ENCODE measurements around the gene MMS19. TPM values are rescaled to one million over a fixed set of nuclear protein-coding genes. Genes with fewer than 3 reads are reported as not detected.
A peak's percentile ranks its signal among the peaks of the same experiment; 100 is the strongest.

MMS19 gene
- total RNA-seq, 4 donors from 2014 or later, result 80.4 to 90.2 (median 88.4) TPM

GRCh38 chr10:97543025-97543546, 44.9 kb upstream of the MMS19 start:
- WGBS, 2 donors, result 25 to 34% methylated on average over 10 of the region's 10 CpGs

DNA sequence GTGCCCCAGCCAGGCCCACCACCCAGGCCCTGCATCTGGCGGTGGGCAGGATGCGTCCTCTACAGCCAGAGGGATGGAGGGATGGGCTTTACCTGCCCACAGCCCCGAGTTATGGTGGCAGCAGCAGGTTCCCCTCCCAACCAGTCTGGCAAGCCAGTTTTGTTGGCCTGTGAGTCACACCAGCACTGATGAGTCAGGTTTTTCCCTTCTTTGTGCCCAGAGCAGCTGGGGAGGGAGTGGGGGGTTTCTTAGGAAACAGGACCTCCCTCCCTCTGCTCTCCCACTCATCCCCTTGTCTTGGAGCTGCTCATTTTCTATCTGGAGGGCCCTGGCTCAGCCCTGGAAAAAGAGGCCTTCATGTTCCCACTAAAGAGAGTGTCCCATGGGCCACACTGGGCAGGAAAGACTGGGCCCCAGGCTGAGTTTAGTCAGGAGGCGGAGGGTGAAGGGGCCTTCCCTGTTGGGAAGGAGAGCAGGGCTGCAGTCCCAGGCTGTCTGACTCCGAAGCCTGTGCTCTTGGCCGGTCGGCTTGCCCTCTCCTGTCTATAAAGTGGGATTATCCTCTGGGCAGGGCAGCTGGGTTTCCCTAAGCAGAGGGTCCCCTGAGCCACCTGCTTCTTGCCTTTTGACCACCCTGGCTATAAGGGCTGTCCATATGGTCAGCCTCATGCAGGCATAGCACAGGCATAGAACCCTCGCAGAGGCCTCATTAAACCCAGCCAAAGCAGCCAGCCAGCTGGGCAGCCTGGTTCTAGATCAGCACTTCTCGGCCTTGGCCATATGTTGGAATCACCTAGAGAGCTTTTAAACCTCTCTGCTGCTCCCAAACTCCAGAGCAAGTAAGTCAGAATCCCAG, 44.2 kb upstream of the MMS19 start:
- H3K4me3 ChIP-seq, result no peak overlapping the region
- H3K27ac ChIP-seq, result peak overlapping the region; percentile 32 to 94 (median 62)
- H3K36me3 ChIP-seq, result no peaks in the 10 kb centered on the region
- no peaks in the 10 kb centered on the region for H3K27me3 ChIP-seq
- peak in 1 of 2 donors; percentile 71 for TF ChIP-seq EP300 (IDR thresholded peaks at IDR 0.05)
- TF ChIP-seq POLR2A (IDR thresholded peaks at IDR 0.05), result no peak
- DNase-seq (ENCODE audit: low spot score in 2 of 2), result peak; percentile 25 to 69
- no peaks in the 10 kb centered on the region for H3K9me3 ChIP-seq
- 58 to 64% methylated on average over 5 to 8 of the region's 9 CpGs for WGBS, 2 donors
- H3K4me1 ChIP-seq, result peaks cover 3 to 67% (median 33%) of the 10 kb centered on the region in 4 donors

More at GRCh38 chr10:97543025-97543546, 44.9 kb upstream of the MMS19 start:
- Histone ChIP-seq H3K9me3 (no peaks in the 10 kb centered on the region), H3K4me1 (peaks cover 3 to 74% (median 33%) of the 10 kb centered on the region in 4 donors), H3K36me3 (no peaks in the 10 kb centered on the region), H3K27me3 (no peaks in the 10 kb centered on the region), H3K4me3 (no peak overlapping the region), H3K27ac (peak overlapping the region; percentile 32 to 94 (median 62))
- TF ChIP-seq EP300 (IDR thresholded peaks at IDR 0.05), result peak in 1 of 2 donors; percentile 73
- TF ChIP-seq, protein P1, sequence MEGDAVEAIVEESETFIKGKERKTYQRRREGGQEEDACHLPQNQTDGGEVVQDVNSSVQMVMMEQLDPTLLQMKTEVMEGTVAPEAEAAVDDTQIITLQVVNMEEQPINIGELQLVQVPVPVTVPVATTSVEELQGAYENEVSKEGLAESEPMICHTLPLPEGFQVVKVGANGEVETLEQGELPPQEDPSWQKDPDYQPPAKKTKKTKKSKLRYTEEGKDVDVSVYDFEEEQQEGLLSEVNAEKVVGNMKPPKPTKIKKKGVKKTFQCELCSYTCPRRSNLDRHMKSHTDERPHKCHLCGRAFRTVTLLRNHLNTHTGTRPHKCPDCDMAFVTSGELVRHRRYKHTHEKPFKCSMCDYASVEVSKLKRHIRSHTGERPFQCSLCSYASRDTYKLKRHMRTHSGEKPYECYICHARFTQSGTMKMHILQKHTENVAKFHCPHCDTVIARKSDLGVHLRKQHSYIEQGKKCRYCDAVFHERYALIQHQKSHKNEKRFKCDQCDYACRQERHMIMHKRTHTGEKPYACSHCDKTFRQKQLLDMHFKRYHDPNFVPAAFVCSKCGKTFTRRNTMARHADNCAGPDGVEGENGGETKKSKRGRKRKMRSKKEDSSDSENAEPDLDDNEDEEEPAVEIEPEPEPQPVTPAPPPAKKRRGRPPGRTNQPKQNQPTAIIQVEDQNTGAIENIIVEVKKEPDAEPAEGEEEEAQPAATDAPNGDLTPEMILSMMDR (IDR thresholded peaks at IDR 0.05), result no peak
- DNase-seq (ENCODE audit: low spot score in 2 of 2), result peak; percentile 65 to 76

- peak overlapping the region in 3 of 4 donors; percentile 20 to 94 (median 82) for H3K27ac ChIP-seq
- H3K4me1 ChIP-seq, result peaks cover 3 to 61% (median 33%) of the 10 kb centered on the region in 4 donors
- H3K9me3 ChIP-seq, result no peaks in the 10 kb centered on the region
- TF ChIP-seq, protein P1 (IDR thresholded peaks at IDR 0.05), result no peak
- TF ChIP-seq EP300 (IDR thresholded peaks at IDR 0.05), result no peak
- no peak for TF ChIP-seq POLR2A (IDR thresholded peaks at IDR 0.05)
- H3K27me3 ChIP-seq, result no peaks in the 10 kb centered on the region
- no peak for DNase-seq (ENCODE audit: low spot score in 2 of 2)
- 75 to 84% methylated on average over 12 to 14 of the region's 14 CpGs for WGBS, 2 donors
- H3K4me3 ChIP-seq, result no peak overlapping the region
- H3K36me3 ChIP-seq, result no peaks in the 10 kb centered on the region
Measured at GRCh38 chr10:97540669-97541500, 42.7 kb upstream of the MMS19 start.

- Histone ChIP-seq H3K4me1 (peaks cover 3 to 61% (median 33%) of the 10 kb centered on the region in 4 donors), H3K36me3 (no peaks in the 10 kb centered on the region), H3K4me3 (no peak overlapping the region), H3K27ac (peak overlapping the region in 2 of 4 donors; percentile 82 to 94), H3K9me3 (no peaks in the 10 kb centered on the region), H3K27me3 (no peaks in the 10 kb centered on the region)
- 40 to 43% methylated on average over 6 of the region's 6 CpGs for WGBS, 2 donors
- peak in 1 of 2 donors; percentile 18 for TF ChIP-seq EP300 (IDR thresholded peaks at IDR 0.05)
- no peak for TF ChIP-seq POLR2A (IDR thresholded peaks at IDR 0.05)
- TF ChIP-seq, protein P1 (IDR thresholded peaks at IDR 0.05), result peak in 1 of 5 experiments; percentile 13
- no peak for DNase-seq (ENCODE audit: low spot score in 2 of 2)
Measured at GRCh38 chr10:97539523-97540200, 41.4 kb upstream of the MMS19 start.

DNA sequence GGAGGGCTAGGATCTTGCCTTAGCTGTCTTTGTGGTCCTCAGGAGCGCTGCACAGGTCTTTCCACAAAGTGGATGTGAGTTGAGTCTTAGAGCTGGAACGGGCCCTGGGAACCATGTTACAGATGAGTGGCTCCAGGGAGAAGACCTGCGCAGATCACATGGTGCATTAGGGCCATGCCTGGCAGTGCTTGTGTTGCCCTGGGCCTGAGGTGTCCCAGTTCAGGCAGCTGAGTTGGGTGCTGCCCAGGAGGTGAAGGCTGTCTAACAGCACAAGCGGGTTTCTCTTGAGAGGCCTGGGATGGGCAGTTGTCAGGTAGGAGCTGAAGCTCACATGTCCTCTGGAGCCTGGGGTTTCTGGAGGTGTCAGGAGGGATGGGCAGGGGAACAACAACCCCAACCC, 40.6 kb upstream of the MMS19 start:
- Histone ChIP-seq H3K9me3 (no peaks in the 10 kb centered on the region), H3K27ac (peak overlapping the region in 2 of 4 donors; percentile 82 to 94), H3K27me3 (no peaks in the 10 kb centered on the region), H3K4me3 (no peak overlapping the region), H3K36me3 (no peaks in the 10 kb centered on the region), H3K4me1 (peaks cover 3 to 56% (median 30%) of the 10 kb centered on the region in 4 donors)
- TF ChIP-seq, protein P1 (IDR thresholded peaks at IDR 0.05), result no peak
- TF ChIP-seq POLR2A (IDR thresholded peaks at IDR 0.05) (no peak), EP300 (IDR thresholded peaks at IDR 0.05) (no peak)
- no peak for DNase-seq (ENCODE audit: low spot score in 2 of 2)
- WGBS, 2 donors, result 89% methylated on average over 4 of the region's 4 CpGs
